K562 (cell line): Measurements from ENCODE around the gene CDC42EP3. TPM values are rescaled to one million over a fixed set of nuclear protein-coding genes. Genes with fewer than 3 reads are reported as not detected.

Experiments used
- CC2D1A ChIP-seq: fragments of 450-650 bp; IDR thresholded peaks from 2 replicates; pipeline ENCODE4 v1.6.1; 2017; ENCODE audit warnings: mild to moderate bottlenecking
- CHD1 ChIP-seq: fragments of 200-600 bp; sonication (generic); IDR thresholded peaks from one replicate; pipeline ENCODE4 v1.6.1; 2012; ENCODE audit warnings: mild to moderate bottlenecking, moderate library complexity, low read length, inconsistent platforms
- DMBX1 ChIP-seq: fragments of 250-450 bp; sonication (Bioruptor Pico); IDR thresholded peaks from 2 replicates; pipeline ENCODE4 v1.8.0; 2022; ENCODE audit warnings: inconsistent platforms, mild to moderate bottlenecking, moderate library complexity, borderline replicate concordance
- E2F1 ChIP-seq: sonication (generic); formaldehyde crosslinking; IDR thresholded peaks from 2 replicates; pipeline ENCODE4 v1.8.1; 2023; ENCODE audit warnings: mild to moderate bottlenecking, missing genetic modification reagents, moderate library complexity
- E2F3 ChIP-seq: fragments of 250-450 bp; sonication (Bioruptor Pico); IDR thresholded peaks from 2 replicates; pipeline ENCODE4 v1.4.0; 2020; ENCODE audit warnings: mild to moderate bottlenecking
- E2F8 ChIP-seq: fragments of 450-650 bp; IDR thresholded peaks from 2 replicates; pipeline ENCODE4 v1.7.1; 2018; ENCODE audit warnings: mild to moderate bottlenecking, low read depth; ENCODE audit not compliant: partially characterized antibody
- GABPB2 ChIP-seq: fragments of 250-450 bp; sonication (Bioruptor Pico); conservative IDR thresholded peaks from 2 replicates; pipeline ENCODE4 v1.5.1; 2021; ENCODE audit warnings: mild to moderate bottlenecking
- GATAD2A ChIP-seq: fragments of 450-650 bp; IDR thresholded peaks from 2 replicates; pipeline ENCODE4 v1.6.1; 2017
- HCFC1 ChIP-seq: IDR thresholded peaks from 2 replicates; pipeline ENCODE4 v1.6.1; 2012; ENCODE audit warnings: low read depth, low read length, improper control_type of control experiment
- HDGF ChIP-seq: fragments of 450-650 bp; IDR thresholded peaks from 2 replicates; pipeline ENCODE4 v1.6.1; 2016
- MAZ ChIP-seq, 2 experiments: fragments of 450-650 bp in 1 of 2; sonication (generic) in 1 of 2; formaldehyde crosslinking; IDR thresholded peaks in 1 of 2; conservative IDR thresholded peaks in 1 of 2; 2 replicates each; pipeline versions ENCODE4 v1.4.0 to v1.5.0; 2020; ENCODE audit warnings: mild to moderate bottlenecking in 1 of 2, missing genetic modification reagents in 1 of 2
- NEUROD1 ChIP-seq: fragments of 150-350 bp; IDR thresholded peaks from 2 replicates; pipeline ENCODE4 v1.6.1; 2014; ENCODE audit warnings: borderline replicate concordance, low read length, low read depth; ENCODE audit not compliant: partially characterized antibody
- NFRKB ChIP-seq: fragments of 450-650 bp; IDR thresholded peaks from 2 replicates; pipeline ENCODE4 v1.6.1; 2016; ENCODE audit warnings: low read depth
- NUFIP1 ChIP-seq: fragments of 450-650 bp; IDR thresholded peaks from 2 replicates; pipeline ENCODE4 v1.6.1; 2018; ENCODE audit not compliant: partially characterized antibody
- SMARCA4 ChIP-seq: fragments of 450-650 bp; IDR thresholded peaks from 2 replicates; pipeline ENCODE4 v1.6.1; 2016
- TCF3 ChIP-seq: sonication (generic); formaldehyde crosslinking; IDR thresholded peaks from 2 replicates; pipeline ENCODE4 v1.4.0; 2020; ENCODE audit warnings: mild to moderate bottlenecking, missing genetic modification reagents
- TEAD1 ChIP-seq, 2 experiments: fragments of 450-650 bp in 1 of 2; sonication (generic) in 1 of 2; formaldehyde crosslinking; IDR thresholded peaks; 2 replicates each; pipeline versions ENCODE4 v1.4.0 to v1.8.0; 2020 to 2022; ENCODE audit warnings: mild to moderate bottlenecking in 2 of 2, missing genetic modification reagents in 1 of 2
- ZC3H8 ChIP-seq: fragments of 450-650 bp; IDR thresholded peaks from 2 replicates; pipeline ENCODE4 v1.6.1; 2017
- ZFX ChIP-seq: sonication (generic); formaldehyde crosslinking; IDR thresholded peaks from 2 replicates; pipeline ENCODE4 v1.8.0; 2022; ENCODE audit warnings: mild to moderate bottlenecking, missing genetic modification reagents, moderate library complexity
- ZKSCAN8 ChIP-seq: fragments of 200-800 bp; sonication (Bioruptor generic); IDR thresholded peaks from 2 replicates; pipeline ENCODE4 v1.6.1; 2016; ENCODE audit warnings: missing genetic modification characterization, missing compliant biosample characterization
- ZMIZ1 ChIP-seq, 2 experiments: fragments of 150-350 bp in 1 of 2; IDR thresholded peaks; 2 replicates each; pipeline ENCODE4 v1.6.1; 2012 to 2016; ENCODE audit warnings: low read depth in 2 of 2, low read length in 2 of 2, mild to moderate bottlenecking in 1 of 2, moderate library complexity in 1 of 2
- ZNF347 ChIP-seq: fragments of 450-650 bp; formaldehyde crosslinking; IDR thresholded peaks from 2 replicates; pipeline ENCODE4 v1.4.0; 2020; ENCODE audit warnings: low read depth, mild to moderate bottlenecking, moderate library complexity
- ZNF384 ChIP-seq: IDR thresholded peaks from 2 replicates; pipeline ENCODE4 v1.6.1; 2012; ENCODE audit warnings: low read depth, low read length, improper control_type of control experiment
- ZNF551 ChIP-seq: fragments of 250-450 bp; sonication (Bioruptor Pico); IDR thresholded peaks from 2 replicates; pipeline ENCODE4 v1.5.0; 2021; ENCODE audit warnings: mild to moderate bottlenecking, moderate library complexity
- polyA plus RNA-seq, 8 experiments: library from polyadenylated mRNA; depleted of rRNA in 4 of 8; stranded (reverse) in 5 of 8; unstranded in 3 of 8; fragments of >200 nt; fragmentation: Nextera tagmentation in 2 of 8; fragmentation: Illumina TruSeq in 1 of 8; extraction: Ambion mirVana in 2 of 8; extraction: Trizol in 1 of 8; gene quantifications; 2 replicates each; pipeline versions ENCODE4 v1.2.1 to v1.2.3, GENCODE V29; 2011 to 2014; ENCODE audit warnings: inconsistent platforms in 1 of 8, missing spikeins in 1 of 8
- total RNA-seq, 7 experiments: library from RNA; depleted of rRNA in 6 of 7; stranded (reverse); fragments of >200 nt in 6 of 7; fragmentation: Illumina TruSeq in 2 of 7; extraction: Trizol in 2 of 7; gene quantifications; 2 replicates each; pipeline versions ENCODE4 v1.2.1 to v1.2.3, GENCODE V29; 2011 to 2021; ENCODE audit warnings: low replicate concordance in 1 of 7

CDC42EP3 gene
- total and polyA plus RNA-seq, 9 of the 15 experiments (the other 6 are each of a cell fraction or from before 2014, with no cell fraction given): 0.72 to 6.4 (median 2.0) TPM

DNA sequence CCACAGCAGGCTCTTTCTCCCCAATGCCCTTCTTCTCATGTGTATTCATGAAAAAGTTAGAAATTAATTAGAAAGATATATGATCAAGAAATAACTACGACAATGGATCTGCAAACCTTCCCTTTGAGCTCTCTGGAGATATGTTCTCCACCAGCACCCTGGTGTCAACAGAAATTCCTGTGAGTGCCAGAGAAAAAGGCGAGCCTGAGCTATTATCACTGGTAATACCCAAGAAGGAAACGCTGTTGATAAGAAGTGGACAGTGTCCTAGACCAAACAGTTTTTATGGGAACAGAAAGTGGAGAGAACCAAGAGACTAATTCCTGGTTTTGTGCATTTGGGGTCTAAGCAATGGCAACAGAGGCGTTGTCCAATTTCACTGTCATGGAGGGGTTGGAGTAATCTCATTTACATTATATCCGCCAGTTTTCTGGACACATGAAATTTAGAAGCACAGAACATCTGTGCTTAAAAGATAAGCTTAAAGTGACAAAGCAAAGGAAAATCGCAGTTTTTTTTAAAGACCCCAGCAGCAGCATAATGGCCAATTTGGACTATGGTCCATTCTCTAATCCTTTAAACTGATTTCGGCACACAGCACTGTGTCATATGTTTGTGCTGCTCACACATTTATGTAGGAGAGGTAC is 47.2 kb upstream of the CDC42EP3 start (continued):
- no peak for TF ChIP-seq CC2D1A
- TF ChIP-seq ZFX (CRISPR knock-in tag): no peak
- TF ChIP-seq GATAD2A: no peak
- TF ChIP-seq ZC3H8: no peak
- no peak for TF ChIP-seq GABPB2 (CRISPR knock-in tag)
- peak; percentile 8 to 26; a peak in 1 of 4 replicates for TF ChIP-seq MAZ (CRISPR knock-in tag; conservative IDR thresholded peaks at IDR 0.05 in 1 of 2, IDR thresholded peaks at IDR 0.05 in 1 of 2)
- peak; percentile 84 for TF ChIP-seq ZNF384
- TF ChIP-seq SMARCA4: peak; percentile 80; the same call in 1 of the 2 replicates
- TF ChIP-seq ZMIZ1 (IDR thresholded peaks at IDR 0.05; ENCODE audit: low read depth in 2 of 2, low read length in 2 of 2): peak in 1 of 2 experiments; percentile 41; a peak in 1 of 4 replicates
- TF ChIP-seq CHD1: no peak
- TF ChIP-seq E2F1 (CRISPR knock-in tag): no peak
- TF ChIP-seq TCF3 (CRISPR knock-in tag): peak; percentile 82
- TF ChIP-seq NEUROD1: peak; percentile 19
- peak; percentile 55; the same call in 1 of the 2 replicates for TF ChIP-seq NFRKB
- TF ChIP-seq ZNF347: no peak
- TF ChIP-seq ZKSCAN8 (CRISPR knock-in tag): 0 out of 2 replicates have a peak, but pooled peaks have one; percentile 16
- TF ChIP-seq DMBX1 (CRISPR knock-in tag): no peak
- TF ChIP-seq NUFIP1: no peak
- TF ChIP-seq E2F8: no peak
- no peak for TF ChIP-seq ZNF551 (CRISPR knock-in tag)
- TF ChIP-seq TEAD1 (CRISPR knock-in tag; IDR thresholded peaks at IDR 0.05): no peak
- TF ChIP-seq HCFC1: no peak
- no peak for TF ChIP-seq HDGF
- TF ChIP-seq E2F3: no peak
